ENCODE measurements around the gene ZNF574.

Gene ZNF574

GRCh38 chr19:42042455-42043170 lies 33.4 kb upstream of the ZNF574 start:
- Histone ChIP-seq H3K27ac (ENCODE audit: low read depth, low read length) (no peak overlapping the region), H3K4me3 (ENCODE audit: low read depth, low read length) (no peak overlapping the region), H3K9ac (ENCODE audit: low read depth, low read length) (no peak overlapping the region), H3K9me3 (ENCODE audit: control insufficient read depth, insufficient read depth, low read length) (no peaks in the 10 kb centered on the region), H3K4me1 (ENCODE audit: control insufficient read depth, insufficient read depth, low read length) (no peaks in the 10 kb centered on the region), H3K27me3 (ENCODE audit: control insufficient read depth, insufficient read depth, low read length) (no peaks in the 10 kb centered on the region), H3K36me3 (ENCODE audit: control insufficient read depth, insufficient read depth, low read length) (peaks cover 83% of the 10 kb centered on the region)

- H3K36me3 ChIP-seq (ENCODE audit: control insufficient read depth, insufficient read depth, low read length), result peaks cover 69% of the 10 kb centered on the region
- no peak overlapping the region for H3K9ac ChIP-seq (ENCODE audit: low read depth, low read length)
- H3K27ac ChIP-seq (ENCODE audit: low read depth, low read length), result no peak overlapping the region
- no peaks in the 10 kb centered on the region for H3K27me3 ChIP-seq (ENCODE audit: control insufficient read depth, insufficient read depth, low read length)
- H3K4me3 ChIP-seq (ENCODE audit: low read depth, low read length), result no peak overlapping the region
- H3K4me1 ChIP-seq (ENCODE audit: control insufficient read depth, insufficient read depth, low read length), result no peaks in the 10 kb centered on the region
- H3K9me3 ChIP-seq (ENCODE audit: control insufficient read depth, insufficient read depth, low read length), result no peaks in the 10 kb centered on the region
Observed at GRCh38 chr19:42045575-42045974, 30.4 kb upstream of the ZNF574 start.

GRCh38 chr19:42048992-42049391 lies 27.0 kb upstream of the ZNF574 start:
- Histone ChIP-seq H3K36me3 (ENCODE audit: control insufficient read depth, insufficient read depth, low read length) (peaks cover 71% of the 10 kb centered on the region), H3K4me1 (ENCODE audit: control insufficient read depth, insufficient read depth, low read length) (no peaks in the 10 kb centered on the region), H3K9me3 (ENCODE audit: control insufficient read depth, insufficient read depth, low read length) (no peaks in the 10 kb centered on the region), H3K4me3 (ENCODE audit: low read depth, low read length) (no peak overlapping the region), H3K9ac (ENCODE audit: low read depth, low read length) (no peak overlapping the region), H3K27me3 (ENCODE audit: control insufficient read depth, insufficient read depth, low read length) (no peaks in the 10 kb centered on the region), H3K27ac (ENCODE audit: low read depth, low read length) (no peak overlapping the region)

GRCh38 chr19:42051166-42052115 lies 24.5 kb upstream of the ZNF574 start:
- Histone ChIP-seq H3K27me3 (ENCODE audit: control insufficient read depth, insufficient read depth, low read length) (no peaks in the 10 kb centered on the region), H3K4me3 (ENCODE audit: low read depth, low read length) (no peak overlapping the region), H3K27ac (ENCODE audit: low read depth, low read length) (no peak overlapping the region), H3K36me3 (ENCODE audit: control insufficient read depth, insufficient read depth, low read length) (peaks cover 68% of the 10 kb centered on the region), H3K9me3 (ENCODE audit: control insufficient read depth, insufficient read depth, low read length) (no peaks in the 10 kb centered on the region), H3K9ac (ENCODE audit: low read depth, low read length) (no peak overlapping the region), H3K4me1 (ENCODE audit: control insufficient read depth, insufficient read depth, low read length) (no peaks in the 10 kb centered on the region)

GRCh38 chr19:42052241-42052863 lies 23.6 kb upstream of the ZNF574 start:
- Histone ChIP-seq H3K36me3 (ENCODE audit: control insufficient read depth, insufficient read depth, low read length) (peaks cover 73% of the 10 kb centered on the region), H3K27ac (ENCODE audit: low read depth, low read length) (no peak overlapping the region), H3K4me3 (ENCODE audit: low read depth, low read length) (no peak overlapping the region), H3K4me1 (ENCODE audit: control insufficient read depth, insufficient read depth, low read length) (no peaks in the 10 kb centered on the region), H3K9ac (ENCODE audit: low read depth, low read length) (no peak overlapping the region), H3K27me3 (ENCODE audit: control insufficient read depth, insufficient read depth, low read length) (no peaks in the 10 kb centered on the region), H3K9me3 (ENCODE audit: control insufficient read depth, insufficient read depth, low read length) (no peaks in the 10 kb centered on the region)

- peaks cover 80% of the 10 kb centered on the region for H3K36me3 ChIP-seq (ENCODE audit: control insufficient read depth, insufficient read depth, low read length)
- H3K27ac ChIP-seq (ENCODE audit: low read depth, low read length), result no peak overlapping the region
- no peaks in the 10 kb centered on the region for H3K9me3 ChIP-seq (ENCODE audit: control insufficient read depth, insufficient read depth, low read length)
- H3K4me3 ChIP-seq (ENCODE audit: low read depth, low read length), result no peak overlapping the region
- no peak overlapping the region for H3K9ac ChIP-seq (ENCODE audit: low read depth, low read length)
- no peaks in the 10 kb centered on the region for H3K4me1 ChIP-seq (ENCODE audit: control insufficient read depth, insufficient read depth, low read length)
- H3K27me3 ChIP-seq (ENCODE audit: control insufficient read depth, insufficient read depth, low read length), result no peaks in the 10 kb centered on the region
Observed at GRCh38 chr19:42053037-42053935, 22.7 kb upstream of the ZNF574 start.

GRCh38 chr19:42054205-42054604 lies 21.8 kb upstream of the ZNF574 start:
- H3K4me1 ChIP-seq (ENCODE audit: control insufficient read depth, insufficient read depth, low read length), result no peaks in the 10 kb centered on the region
- no peak overlapping the region for H3K4me3 ChIP-seq (ENCODE audit: low read depth, low read length)
- no peaks in the 10 kb centered on the region for H3K27me3 ChIP-seq (ENCODE audit: control insufficient read depth, insufficient read depth, low read length)
- H3K36me3 ChIP-seq (ENCODE audit: control insufficient read depth, insufficient read depth, low read length), result peaks cover 81% of the 10 kb centered on the region
- no peaks in the 10 kb centered on the region for H3K9me3 ChIP-seq (ENCODE audit: control insufficient read depth, insufficient read depth, low read length)
- H3K27ac ChIP-seq (ENCODE audit: low read depth, low read length), result no peak overlapping the region
- H3K9ac ChIP-seq (ENCODE audit: low read depth, low read length), result no peak overlapping the region

- peaks cover 83% of the 10 kb centered on the region for H3K36me3 ChIP-seq (ENCODE audit: control insufficient read depth, insufficient read depth, low read length)
Observed at GRCh38 chr19:42057846-42058245, 18.1 kb upstream of the ZNF574 start.

GRCh38 chr19:42059196-42059595 lies 16.8 kb upstream of the ZNF574 start:
- H3K27me3 ChIP-seq (ENCODE audit: control insufficient read depth, insufficient read depth, low read length), result no peaks in the 10 kb centered on the region
- H3K27ac ChIP-seq (ENCODE audit: low read depth, low read length), result no peak overlapping the region
- peaks cover 83% of the 10 kb centered on the region for H3K36me3 ChIP-seq (ENCODE audit: control insufficient read depth, insufficient read depth, low read length)
- no peak overlapping the region for H3K9ac ChIP-seq (ENCODE audit: low read depth, low read length)
- no peaks in the 10 kb centered on the region for H3K4me1 ChIP-seq (ENCODE audit: control insufficient read depth, insufficient read depth, low read length)
- no peaks in the 10 kb centered on the region for H3K9me3 ChIP-seq (ENCODE audit: control insufficient read depth, insufficient read depth, low read length)
- H3K4me3 ChIP-seq (ENCODE audit: low read depth, low read length), result no peak overlapping the region

More at GRCh38 chr19:42057846-42058245, 18.1 kb upstream of the ZNF574 start:
- Histone ChIP-seq H3K9me3 (ENCODE audit: control insufficient read depth, insufficient read depth, low read length) (no peaks in the 10 kb centered on the region), H3K27me3 (ENCODE audit: control insufficient read depth, insufficient read depth, low read length) (no peaks in the 10 kb centered on the region), H3K4me1 (ENCODE audit: control insufficient read depth, insufficient read depth, low read length) (no peaks in the 10 kb centered on the region), H3K4me3 (ENCODE audit: low read depth, low read length) (no peak overlapping the region), H3K27ac (ENCODE audit: low read depth, low read length) (no peak overlapping the region), H3K9ac (ENCODE audit: low read depth, low read length) (no peak overlapping the region)

GRCh38 chr19:42060117-42060516 lies 15.8 kb upstream of the ZNF574 start:
- no peak overlapping the region for H3K4me3 ChIP-seq (ENCODE audit: low read depth, low read length)
- H3K4me1 ChIP-seq (ENCODE audit: control insufficient read depth, insufficient read depth, low read length), result no peaks in the 10 kb centered on the region
- no peaks in the 10 kb centered on the region for H3K9me3 ChIP-seq (ENCODE audit: control insufficient read depth, insufficient read depth, low read length)
- H3K9ac ChIP-seq (ENCODE audit: low read depth, low read length), result no peak overlapping the region
- H3K36me3 ChIP-seq (ENCODE audit: control insufficient read depth, insufficient read depth, low read length), result peaks cover 83% of the 10 kb centered on the region
- H3K27me3 ChIP-seq (ENCODE audit: control insufficient read depth, insufficient read depth, low read length), result no peaks in the 10 kb centered on the region
- H3K27ac ChIP-seq (ENCODE audit: low read depth, low read length), result no peak overlapping the region
